GM23338 (cell line): ENCODE results near the gene GNS. TPM values are rescaled to one million over a fixed set of nuclear protein-coding genes. Genes with fewer than 3 reads are reported as not detected.

Experiments
- ATAC-seq: fragments of 200-7000 bp; cut with Tn5 transposase; 3 replicates; pipeline ENCODE4 v1.9.1; 2020
- DNase-seq: peaks from one replicate; pipeline ENCODE4 v3.0.0-alpha.2; 2015; ENCODE audit warnings: low spot score
- H2AFZ ChIP-seq: fragments of 200-600 bp; sonication (generic); 2 replicates; pipeline ENCODE4 v1.8.0; 2016; ENCODE audit warnings: antibody characterized with exemption, mild to moderate bottlenecking, moderate library complexity
- H3F3A ChIP-seq: fragments of 200-600 bp; sonication (generic); replicated peaks from 2 replicates; pipeline ENCODE4 v1.8.0; 2017; ENCODE audit warnings: antibody characterized with exemption, mixed run types, low read depth
- H3K27ac ChIP-seq: fragments of 200-600 bp; sonication (generic); 2 replicates; pipeline ENCODE4 v1.6.1; 2016; ENCODE audit warnings: low read depth
- H3K27me3 ChIP-seq: fragments of 200-600 bp; sonication (generic); 2 replicates; pipeline ENCODE4 v1.8.0; 2016; ENCODE audit warnings: mild to moderate bottlenecking, mixed run types, moderate library complexity; ENCODE audit not compliant: insufficient read depth
- H3K36me3 ChIP-seq: fragments of 200-600 bp; sonication (generic); 2 replicates; pipeline ENCODE4 v1.8.0; 2016; ENCODE audit warnings: mild to moderate bottlenecking; ENCODE audit not compliant: insufficient read depth
- H3K4me1 ChIP-seq: fragments of 200-600 bp; sonication (generic); 2 replicates; pipeline ENCODE4 v1.8.0; 2016; ENCODE audit warnings: mild to moderate bottlenecking, moderate library complexity; ENCODE audit not compliant: insufficient read depth
- H3K4me2 ChIP-seq: fragments of 200-600 bp; sonication (generic); 2 replicates; pipeline ENCODE4 v1.7.1; 2017; ENCODE audit warnings: mixed run types
- H3K4me3 ChIP-seq: fragments of 200-600 bp; sonication (generic); 2 replicates; pipeline ENCODE4 v1.6.1; 2016; ENCODE audit warnings: mixed run types
- H3K79me2 ChIP-seq: fragments of 200-600 bp; sonication (generic); replicated peaks from 2 replicates; pipeline ENCODE4 v1.8.0; 2017; ENCODE audit warnings: mild to moderate bottlenecking; ENCODE audit not compliant: insufficient read depth
- H3K9me2 ChIP-seq: fragments of 200-600 bp; sonication (generic); 2 replicates; pipeline ENCODE4 v1.8.0; 2017; ENCODE audit not compliant: insufficient read depth
- H4K20me1 ChIP-seq: fragments of 200-600 bp; sonication (generic); replicated peaks from 2 replicates; pipeline ENCODE4 v1.8.0; 2017; ENCODE audit warnings: mild to moderate bottlenecking; ENCODE audit not compliant: insufficient read depth
- H3K27ac Mint-ChIP-seq: 2 replicates; pipeline ENCODE4 v1.8.0; 2020; ENCODE audit warnings: inconsistent platforms, mild to moderate bottlenecking, moderate library complexity, mixed read lengths
- H3K27me3 Mint-ChIP-seq: 3 replicates; pipeline ENCODE4 v1.8.0; 2022; ENCODE audit warnings: low read depth, mild to moderate bottlenecking, moderate library complexity, mixed read lengths, inconsistent platforms; ENCODE audit not compliant: insufficient read depth, poor library complexity
- H3K36me3 Mint-ChIP-seq: 3 replicates; pipeline ENCODE4 v1.8.0; 2021; ENCODE audit warnings: low read depth, mild to moderate bottlenecking, inconsistent platforms, moderate library complexity, mixed read lengths
- H3K4me1 Mint-ChIP-seq: 3 replicates; pipeline ENCODE4 v1.8.0; 2020; ENCODE audit warnings: mild to moderate bottlenecking, inconsistent platforms, mixed read lengths
- H3K4me3 Mint-ChIP-seq: 3 replicates; pipeline ENCODE4 v1.8.0; 2021; ENCODE audit warnings: moderate library complexity, mild to moderate bottlenecking, inconsistent platforms, mixed read lengths
- H3K9me3 Mint-ChIP-seq: 3 replicates; pipeline ENCODE4 v1.8.0; 2020; ENCODE audit warnings: moderate library complexity, mild to moderate bottlenecking, inconsistent platforms, mixed read lengths
- CREB1 ChIP-seq: fragments of 250-450 bp; sonication (Bioruptor Pico); IDR thresholded peaks from 2 replicates; pipeline ENCODE4 v1.5.0; 2020; ENCODE audit warnings: low read depth, mild to moderate bottlenecking, moderate library complexity
- CTCF ChIP-seq, 2 experiments: fragments of 200-600 bp in 1 of 2; sonication (generic) in 1 of 2; conservative IDR thresholded peaks; 2 replicates each; pipeline versions ENCODE4 v1.5.1 to v1.6.1; 2016 to 2017; ENCODE audit warnings: antibody characterized with exemption in 2 of 2, low read depth in 2 of 2, mild to moderate bottlenecking in 2 of 2, moderate library complexity in 1 of 2
- ETS1 ChIP-seq: IDR thresholded peaks from 2 replicates; pipeline ENCODE4 v1.6.1; 2016; ENCODE audit warnings: antibody characterized with exemption
- EZH2 ChIP-seq: fragments of 200-600 bp; sonication (generic); IDR thresholded peaks from one replicate; pipeline ENCODE4 v1.8.0; 2017; ENCODE audit warnings: antibody characterized with exemption, mild to moderate bottlenecking, low read depth; ENCODE audit not compliant: unreplicated experiment
- NANOG ChIP-seq: IDR thresholded peaks from 2 replicates; pipeline ENCODE4 v1.6.1; 2016; ENCODE audit warnings: antibody characterized with exemption, borderline replicate concordance
- REST ChIP-seq: IDR thresholded peaks from one replicate; pipeline ENCODE4 v1.6.1; 2018; ENCODE audit warnings: antibody characterized with exemption; ENCODE audit not compliant: unreplicated experiment
- STAT1 ChIP-seq: IDR thresholded peaks from one replicate; pipeline ENCODE4 v1.6.1; 2016; ENCODE audit warnings: antibody characterized with exemption; ENCODE audit not compliant: unreplicated experiment
- ZNF114 ChIP-seq: fragments of 250-450 bp; sonication (Bioruptor Pico); IDR thresholded peaks from 2 replicates; pipeline ENCODE4 v1.5.0; 2020; ENCODE audit warnings: mild to moderate bottlenecking, moderate library complexity
- ZNF331 ChIP-seq: fragments of 250-450 bp; sonication (Bioruptor Pico); IDR thresholded peaks from 2 replicates; pipeline ENCODE4 v1.5.0; 2020; ENCODE audit warnings: low read depth, mild to moderate bottlenecking, moderate library complexity
- polyA plus RNA-seq: library from polyadenylated mRNA; unstranded; fragments of >200 nt; fragmentation: Nextera tagmentation; extraction: Ambion mirVana; gene quantifications from 2 replicates; pipeline ENCODE4 v1.2.1, GENCODE V29; 2016
- total RNA-seq: library from RNA; depleted of rRNA; stranded (reverse); fragments of >200 nt; shearing (Covaris generic); gene quantifications from 2 replicates; pipeline ENCODE4 v1.2.3, GENCODE V29; 2014

The GNS gene
- total and polyA plus RNA-seq, 2 experiments from 2014 or later: 12.3 to 34.9 TPM

- TF ChIP-seq NANOG (no peak), CREB1 (CRISPR knock-in tag) (no peak), REST (no peak), ZNF114 (CRISPR knock-in tag) (no peak), STAT1 (no peak)
These were observed 63.7 kb downstream of the GNS start (continued) for GRCh38 chr12:64695550-64695949.

- H4K20me1 ChIP-seq: 0 out of 2 replicates have a peak, but pooled peaks cover 5% of the 10 kb centered on the region
- no peak overlapping the region for H3K4me3 ChIP-seq
- H3F3A ChIP-seq: 0 out of 2 replicates have a peak, but pooled peaks cover 7% of the 10 kb centered on the region
- no peaks in the 10 kb centered on the region for H3K27me3 ChIP-seq
- peaks cover 9% of the 10 kb centered on the region for H3K79me2 ChIP-seq
- Mint-ChIP-seq H3K27me3 (peaks cover 7% of the 10 kb centered on the region), H3K4me3 (no peak overlapping the region; the same call in 2 of the 3 replicates), H3K4me1 (peaks cover 46% of the 10 kb centered on the region), H3K36me3 (peaks cover 27% of the 10 kb centered on the region), H3K9me3 (no peaks in the 10 kb centered on the region), H3K27ac (peak overlapping the region; percentile 44; the same call in 1 of the 2 replicates)
- H3K9me2 ChIP-seq: no peaks in the 10 kb centered on the region
- H3K27ac ChIP-seq: peak overlapping the region; percentile 64; the same call in 1 of the 2 replicates
- peaks cover 36% of the 10 kb centered on the region for H3K4me1 ChIP-seq
- DNase-seq (no peak), ATAC-seq (peak; percentile 21)
- H2AFZ ChIP-seq: no peak overlapping the region
- H3K36me3 ChIP-seq: 0 out of 2 replicates have a peak, but pooled peaks cover 3% of the 10 kb centered on the region
- peak overlapping the region; percentile 23; the same call in 1 of the 2 replicates for H3K4me2 ChIP-seq
- TF ChIP-seq EZH2: no peak
- TF ChIP-seq REST: no peak
- no peak for TF ChIP-seq CREB1 (CRISPR knock-in tag)
- TF ChIP-seq ZNF331: no peak
- peak in 1 of 2 experiments; percentile 19; a peak in 1 of 4 replicates for TF ChIP-seq CTCF (conservative IDR thresholded peaks at IDR 0.05; ENCODE audit: low read depth in 2 of 2)
- no peak for TF ChIP-seq ETS1
These were observed 64.8 kb downstream of the GNS start for GRCh38 chr12:64694130-64695040.
